ENCODE measurements around the gene TMEM86B.
A peak's percentile ranks its signal among the peaks of the same experiment; 100 is the strongest.

Gene TMEM86B

GRCh38 chr19:55228403-55229031, at the start of gene TMEM86B:
Gene TMEM86B, minus strand, starts transcription at chr19:55228763. Its CDS starts 22 bp downstream, at chr19:55228741.
- no peak for DNase-seq (ENCODE audit: low read depth in 2 of 2)

- DNase-seq (ENCODE audit: low read depth in 2 of 2), result no peak
Observed at GRCh38 chr19:55277494-55277893, 48.9 kb upstream of the TMEM86B start.

- no peak for DNase-seq (ENCODE audit: low read depth in 2 of 2)
Observed at GRCh38 chr19:55276720-55277430, 48.3 kb upstream of the TMEM86B start.

- DNase-seq (ENCODE audit: low read depth in 2 of 2), result no peak
Observed at GRCh38 chr19:55275851-55276719, 47.5 kb upstream of the TMEM86B start.

- no peak for DNase-seq (ENCODE audit: low read depth in 2 of 2)
Observed at GRCh38 chr19:55273978-55274707, 45.6 kb upstream of the TMEM86B start.

- no peak for DNase-seq (ENCODE audit: low read depth in 2 of 2)
Observed at GRCh38 chr19:55272142-55272541, 43.6 kb upstream of the TMEM86B start.

GRCh38 chr19:55270172-55270942, 41.8 kb upstream of the TMEM86B start:
- no peak for DNase-seq (ENCODE audit: low read depth in 2 of 2)

- DNase-seq (ENCODE audit: low read depth in 2 of 2), result no peak
Observed at GRCh38 chr19:55269299-55269698, 40.7 kb upstream of the TMEM86B start.

- no peak for DNase-seq (ENCODE audit: low read depth in 2 of 2)
Observed at GRCh38 chr19:55266840-55267239, 38.3 kb upstream of the TMEM86B start.

GRCh38 chr19:55266404-55266803, 37.8 kb upstream of the TMEM86B start:
- no peak for DNase-seq (ENCODE audit: low read depth in 2 of 2)

GRCh38 chr19:55265723-55266386, 37.3 kb upstream of the TMEM86B start:
- no peak for DNase-seq (ENCODE audit: low read depth in 2 of 2)

- DNase-seq (ENCODE audit: low read depth in 2 of 2), result no peak
Observed at GRCh38 chr19:55265173-55265572, 36.6 kb upstream of the TMEM86B start.

- no peak for DNase-seq (ENCODE audit: low read depth in 2 of 2)
Observed at GRCh38 chr19:55264531-55264930, 36.0 kb upstream of the TMEM86B start.

GRCh38 chr19:55262359-55262758, 33.8 kb upstream of the TMEM86B start:
- DNase-seq (ENCODE audit: low read depth in 2 of 2), result no peak

- DNase-seq (ENCODE audit: low read depth in 2 of 2), result no peak
Observed at GRCh38 chr19:55261671-55262126, 33.1 kb upstream of the TMEM86B start.

GRCh38 chr19:55259540-55260210, 31.1 kb upstream of the TMEM86B start:
- DNase-seq (ENCODE audit: low read depth in 2 of 2), result no peak

GRCh38 chr19:55258828-55259539, 30.4 kb upstream of the TMEM86B start, which contains the start of gene PPP6R1:
Gene PPP6R1, minus strand, starts transcription at chr19:55259017. Its CDS starts 11,914 bp downstream, at chr19:55247103.
- DNase-seq (ENCODE audit: low read depth in 2 of 2), result peak; percentile 91 to 93

- DNase-seq (ENCODE audit: low read depth in 2 of 2), result no peak
Observed at GRCh38 chr19:55258476-55258827, 29.9 kb upstream of the TMEM86B start.

Data from stimulated activated CD4-positive, alpha-beta T cell treated with anti-CD3 and anti-CD28 coated beads, Interleukin-1b, Interleukin-23, amount 100 ng/mL, for 1 hour (primary cell).